HAP-1 (cell line): Measurements from ENCODE around the gene WBP2NL.
"Not testable (repeated sequence)": the region's sequence is repeated elsewhere in the genome, so short reads cannot be mapped to it uniquely, and the experiment has no call there.

Experiments
- DNase-seq, 2 experiments: peaks; one replicate each; pipeline ENCODE4 v3.0.0-alpha.2; 2016 to 2020; ENCODE audit warnings: low spot score in 2 of 2
- H3K27me3 ChIP-seq: fragments of 250-450 bp; sonication (Bioruptor Pico); 2 replicates; pipeline ENCODE4 v1.5.1; 2020; ENCODE audit warnings: low read depth, mild to moderate bottlenecking, moderate library complexity
- H3K36me3 ChIP-seq: fragments of 250-450 bp; sonication (Bioruptor Pico); replicated peaks from 2 replicates; pipeline ENCODE4 v1.5.1; 2020; ENCODE audit warnings: mild to moderate bottlenecking
- H3K4me1 ChIP-seq: fragments of 250-450 bp; sonication (Bioruptor Pico); 2 replicates; pipeline ENCODE4 v1.5.1; 2020; ENCODE audit warnings: mild to moderate bottlenecking
- H3K4me3 ChIP-seq: fragments of 250-450 bp; sonication (Bioruptor Pico); 2 replicates; pipeline ENCODE4 v1.5.1; 2020; ENCODE audit warnings: mild to moderate bottlenecking, moderate library complexity
- H3K9me3 ChIP-seq: fragments of 250-450 bp; sonication (Bioruptor Pico); 2 replicates; pipeline ENCODE4 v1.5.1; 2020; ENCODE audit warnings: mild to moderate bottlenecking, moderate library complexity
- in situ Hi-C: fragments of 300-500 bp; cut with MboI; formaldehyde crosslinking; loops from 3 replicates; pipeline ENCODE4 v1.14.3; 2020; ENCODE audit warnings: low sequenced_read_pairs, inconsistent platforms, mixed read lengths

Gene WBP2NL

GRCh38 chr22:42066126-42066761 is 67.7 kb downstream of the WBP2NL start:
- H3K36me3 ChIP-seq, result peaks cover 40% of the 10 kb centered on the region
- no peak for DNase-seq
- no peak overlapping the region for H3K4me3 ChIP-seq
- H3K9me3 ChIP-seq, result no peaks in the 10 kb centered on the region
- H3K4me1 ChIP-seq, result peaks cover 18% of the 10 kb centered on the region
- in situ Hi-C loops, result no loop called here
- H3K27me3 ChIP-seq, result no peaks in the 10 kb centered on the region

- DNase-seq, result no peak
- H3K4me3 ChIP-seq, result no peak overlapping the region
- H3K9me3 ChIP-seq, result no peaks in the 10 kb centered on the region
- no peaks in the 10 kb centered on the region for H3K27me3 ChIP-seq
- peaks cover 36% of the 10 kb centered on the region for H3K36me3 ChIP-seq
- in situ Hi-C loops, result no loop called here
- peaks cover 20% of the 10 kb centered on the region for H3K4me1 ChIP-seq
These were observed 68.3 kb downstream of the WBP2NL start for GRCh38 chr22:42066937-42067336.

- no peak for DNase-seq
- Histone ChIP-seq H3K9me3 (no peaks in the 10 kb centered on the region), H3K27me3 (no peaks in the 10 kb centered on the region), H3K36me3 (peaks cover 32% of the 10 kb centered on the region), H3K4me1 (peaks cover 20% of the 10 kb centered on the region), H3K4me3 (no peak overlapping the region)
- in situ Hi-C loops, result no loop called here
These were observed 69.2 kb downstream of the WBP2NL start for GRCh38 chr22:42067671-42068251.

- no peak for DNase-seq
- H3K4me3 ChIP-seq, result no peak overlapping the region
- H3K4me1 ChIP-seq, result peaks cover 20% of the 10 kb centered on the region
- H3K27me3 ChIP-seq, result no peaks in the 10 kb centered on the region
- H3K36me3 ChIP-seq, result peaks cover 32% of the 10 kb centered on the region
- in situ Hi-C loops, result no loop called here
- no peaks in the 10 kb centered on the region for H3K9me3 ChIP-seq
These were observed 69.7 kb downstream of the WBP2NL start for GRCh38 chr22:42068291-42068690.

- in situ Hi-C loops, result no loop called here
- Histone ChIP-seq H3K4me1 (peaks cover 18% of the 10 kb centered on the region), H3K27me3 (no peaks in the 10 kb centered on the region), H3K9me3 (no peaks in the 10 kb centered on the region), H3K36me3 (peaks cover 25% of the 10 kb centered on the region), H3K4me3 (peak overlapping the region; percentile 59)
- DNase-seq, result no peak
These were observed 71.4 kb downstream of the WBP2NL start for GRCh38 chr22:42069801-42070516.

- Histone ChIP-seq H3K4me1 (peaks cover 10% of the 10 kb centered on the region), H3K27me3 (no peaks in the 10 kb centered on the region), H3K9me3 (no peaks in the 10 kb centered on the region), H3K4me3 (peak within 1 kb of the TSS; percentile 59), H3K36me3 (peaks cover 20% of the 10 kb centered on the region)
- DNase-seq, result peak; percentile 95 to 99
- in situ Hi-C loops, result no loop called here
These were observed 72.2 kb downstream of the WBP2NL start, which contains the start of gene NAGA for GRCh38 chr22:42070517-42071422. TSS of gene NAGA (minus strand) at chr22:42070812. CDS start at chr22:42070297, 515 bp downstream.

GRCh38 chr22:42071508-42071907 is 72.9 kb downstream of the WBP2NL start:
- H3K36me3 ChIP-seq, result peaks cover 16% of the 10 kb centered on the region
- H3K9me3 ChIP-seq, in situ Hi-C loops, H3K4me1 ChIP-seq, H3K4me3 ChIP-seq, H3K27me3 ChIP-seq, DNase-seq: not testable (repeated sequence)

- in situ Hi-C loops, result no loop called here
- DNase-seq, result no peak
- Histone ChIP-seq H3K4me3 (no peak overlapping the region), H3K36me3 (peaks cover 4% of the 10 kb centered on the region), H3K4me1 (peaks cover 7% of the 10 kb centered on the region), H3K9me3 (no peaks in the 10 kb centered on the region), H3K27me3 (no peaks in the 10 kb centered on the region)
These were observed 74.2 kb downstream of the WBP2NL start for GRCh38 chr22:42072606-42073330.

GRCh38 chr22:42073621-42074041 is 75.0 kb downstream of the WBP2NL start:
- H3K9me3 ChIP-seq, result no peaks in the 10 kb centered on the region
- in situ Hi-C loops, result no loop called here
- no peak for DNase-seq
- H3K4me1 ChIP-seq, result peaks cover 8% of the 10 kb centered on the region
- no peaks in the 10 kb centered on the region for H3K27me3 ChIP-seq
- no peaks in the 10 kb centered on the region for H3K36me3 ChIP-seq
- H3K4me3 ChIP-seq, result no peak overlapping the region

GRCh38 chr22:42074132-42074811 is 75.7 kb downstream of the WBP2NL start, which contains the start of gene PHETA2:
TSS of gene PHETA2 (plus strand) at chr22:42074248. CDS start at chr22:42077294, 3,046 bp downstream.
- H3K4me3 ChIP-seq, result no peak within 1 kb of the TSS
- in situ Hi-C loops, result no loop called here

GRCh38 chr22:42074846-42075676 is 76.5 kb downstream of the WBP2NL start:
- Histone ChIP-seq H3K36me3 (no peaks in the 10 kb centered on the region; the same call in 1 of the 2 replicates), H3K27me3 (no peaks in the 10 kb centered on the region), H3K4me1 (peaks cover 14% of the 10 kb centered on the region), H3K4me3 (no peak overlapping the region), H3K9me3 (no peaks in the 10 kb centered on the region)
- no peak for DNase-seq
- in situ Hi-C loops, result no loop called here

More at GRCh38 chr22:42074132-42074811, 75.7 kb downstream of the WBP2NL start, which contains the start of gene PHETA2:
- no peak for DNase-seq
- peaks cover 14% of the 10 kb centered on the region for H3K4me1 ChIP-seq
- H3K36me3 ChIP-seq, result no peaks in the 10 kb centered on the region
- H3K9me3 ChIP-seq, result no peaks in the 10 kb centered on the region
- no peaks in the 10 kb centered on the region for H3K27me3 ChIP-seq
